H1 (cell line): ENCODE results near the gene POU2F2. TPM values are rescaled to one million over a fixed set of nuclear protein-coding genes. Genes with fewer than 3 reads are reported as not detected.
A peak's percentile ranks its signal among the peaks of the same experiment; 100 is the strongest.

Experiments used
- CTCF ChIA-PET: fragments of 300-600 bp; sonication (Branson Sonifier 250); formaldehyde crosslinking; loops from one replicate; lab custom pipeline; 2021; ENCODE audit not compliant: partially characterized antibody; lab: Charles Lee
- POLR2A ChIA-PET: fragments of 300-600 bp; sonication (Branson Sonifier 250); formaldehyde crosslinking; loops from one replicate; lab custom pipeline; 2021; ENCODE audit warnings: inconsistent platforms; ENCODE audit not compliant: partially characterized antibody; lab: Charles Lee
- DNase-seq, 2 experiments: peaks; one replicate each; pipeline versions ENCODE4 v3.0.0 to v3.0.0-alpha.2; 2010 to 2022; ENCODE audit warnings: low spot score in 2 of 2, low read depth in 1 of 2, mixed read lengths in 1 of 2
- FAIRE-seq: peaks from 2 replicates; lab custom pipeline; 2011; peaks lifted over from hg19 to GRCh38; lab: Jason Lieb, UNC
- H2AFZ ChIP-seq: 2 replicates; pipeline ENCODE4 v1.8.1; 2012; ENCODE audit warnings: low read length, inconsistent platforms
- H2AK5ac ChIP-seq: 2 replicates; pipeline ENCODE4 v1.6.1; 2013; ENCODE audit warnings: low read depth, low read length
- H2BK120ac ChIP-seq: replicated peaks from 2 replicates; pipeline ENCODE3; 2013; ENCODE audit warnings: low read depth, low read length, inconsistent platforms
- H2BK12ac ChIP-seq: 2 replicates; pipeline ENCODE4 v1.6.1; 2013; ENCODE audit warnings: low read depth, low read length
- H2BK15ac ChIP-seq: 2 replicates; pipeline ENCODE4 v1.6.1; 2013; ENCODE audit warnings: low read length
- H2BK20ac ChIP-seq: 2 replicates; pipeline ENCODE4 v1.6.1; 2013; ENCODE audit warnings: low read length
- H2BK5ac ChIP-seq: 2 replicates; pipeline ENCODE4 v1.6.1; 2013; ENCODE audit warnings: low read depth, low read length
- H3K14ac ChIP-seq: 2 replicates; pipeline ENCODE4 v1.6.1; 2013; ENCODE audit warnings: inconsistent platforms; ENCODE audit not compliant: insufficient read length
- H3K18ac ChIP-seq: 2 replicates; pipeline ENCODE4 v1.6.1; 2013; ENCODE audit warnings: low read length; ENCODE audit errors: extremely low read depth
- H3K23ac ChIP-seq: 2 replicates; pipeline ENCODE4 v1.6.1; 2013; ENCODE audit warnings: inconsistent platforms; ENCODE audit not compliant: insufficient read length
- H3K23me2 ChIP-seq: 2 replicates; pipeline ENCODE4 v1.6.1; 2013; ENCODE audit warnings: low read depth, low read length
- H3K27ac ChIP-seq: 2 replicates; pipeline ENCODE4 v1.6.1; 2011; ENCODE audit warnings: low read depth, low read length, inconsistent platforms
- H3K27me3 ChIP-seq, 4 experiments: replicated peaks in 1 of 4; 1 replicate in 1 of 4; 2 replicates in 3 of 4; pipeline versions ENCODE4 v1.6.1 to v1.8.1; 2011 to 2013; ENCODE audit warnings: low read length in 3 of 4, mild to moderate bottlenecking in 3 of 4, inconsistent platforms in 2 of 4, mixed read lengths in 2 of 4, moderate library complexity in 1 of 4; ENCODE audit not compliant: control insufficient read depth in 3 of 4, insufficient read depth in 3 of 4; ENCODE audit errors: extremely low read depth in 1 of 4
- H3K36me3 ChIP-seq, 4 experiments: 2 replicates each; pipeline versions ENCODE4 v1.6.1 to v1.8.1; 2011 to 2013; ENCODE audit warnings: mild to moderate bottlenecking in 4 of 4, low read length in 3 of 4, moderate library complexity in 2 of 4, control low read depth in 1 of 4, inconsistent platforms in 1 of 4; ENCODE audit not compliant: insufficient read depth in 4 of 4, control insufficient read depth in 2 of 4
- H3K4ac ChIP-seq: replicated peaks from 2 replicates; pipeline ENCODE3; 2013; ENCODE audit warnings: low read length, low read depth, mixed read lengths, inconsistent platforms; ENCODE audit not compliant: insufficient read length
- H3K4me1 ChIP-seq, 4 experiments: replicated peaks in 1 of 4; 1 replicate in 1 of 4; 2 replicates in 3 of 4; pipeline versions ENCODE4 v1.6.1 to v1.8.1; 2011 to 2013; ENCODE audit warnings: low read length in 3 of 4, inconsistent platforms in 2 of 4, mixed read lengths in 1 of 4; ENCODE audit not compliant: insufficient read depth in 4 of 4, control insufficient read depth in 3 of 4
- H3K4me2 ChIP-seq, 2 experiments: 2 replicates each; pipeline versions ENCODE4 v1.6.1 to v1.8.1; 2011 to 2013; ENCODE audit warnings: low read depth in 2 of 2, low read length in 2 of 2, control low read depth in 1 of 2, inconsistent platforms in 1 of 2, mild to moderate bottlenecking in 1 of 2; ENCODE audit not compliant: insufficient read depth in 1 of 2
- H3K4me3 ChIP-seq, 4 experiments: fragments of 200-600, 300-600 bp in 1 of 4; sonication (generic), shearing (Covaris generic), sonication (Bioruptor Twin) in 1 of 4; 2 replicates each; pipeline versions ENCODE4 v1.5.1 to v1.8.1; 2011 to 2016; ENCODE audit warnings: low read length in 4 of 4, low read depth in 3 of 4, control low read depth in 2 of 4, inconsistent platforms in 2 of 4, mild to moderate bottlenecking in 2 of 4, mixed read lengths in 1 of 4, moderate library complexity in 1 of 4; ENCODE audit not compliant: insufficient read depth in 2 of 4; ENCODE audit errors: extremely low read depth in 1 of 4
- H3K56ac ChIP-seq: replicated peaks from 2 replicates; pipeline ENCODE3; 2013; ENCODE audit warnings: low read depth, mild to moderate bottlenecking, mixed read lengths, low read length, inconsistent platforms; ENCODE audit not compliant: insufficient read length
- H3K79me1 ChIP-seq: 2 replicates; pipeline ENCODE4 v1.6.1; 2013; ENCODE audit warnings: low read depth, low read length, control low read depth
- H3K79me2 ChIP-seq, 2 experiments: 2 replicates each; pipeline versions ENCODE4 v1.6.1 to v1.8.1; 2012 to 2013; ENCODE audit warnings: low read length in 2 of 2, mild to moderate bottlenecking in 2 of 2, inconsistent platforms in 1 of 2; ENCODE audit not compliant: insufficient read depth in 2 of 2, control insufficient read depth in 1 of 2
- H3K9ac ChIP-seq, 4 experiments: replicated peaks in 1 of 4; 1 replicate in 1 of 4; 2 replicates in 3 of 4; pipeline versions ENCODE4 v1.6.1 to v1.8.1; 2011 to 2013; ENCODE audit warnings: low read depth in 3 of 4, low read length in 3 of 4, control low read depth in 2 of 4, mild to moderate bottlenecking in 2 of 4, moderate library complexity in 2 of 4, inconsistent platforms in 1 of 4; ENCODE audit errors: extremely low read depth in 1 of 4
- H3K9me3 ChIP-seq, 2 experiments: 2 replicates each; pipeline versions ENCODE4 v1.6.1 to v1.8.1; 2012 to 2013; ENCODE audit warnings: mild to moderate bottlenecking in 2 of 2, moderate library complexity in 2 of 2, control low read depth in 1 of 2, inconsistent platforms in 1 of 2, low read depth in 1 of 2, low read length in 1 of 2, mixed read lengths in 1 of 2; ENCODE audit not compliant: insufficient read depth in 2 of 2
- H4K20me1 ChIP-seq, 2 experiments: replicated peaks in 1 of 2; 2 replicates each; pipeline versions ENCODE3 to v1.8.1; 2011 to 2013; ENCODE audit warnings: inconsistent platforms in 2 of 2, low read length in 2 of 2, mild to moderate bottlenecking in 1 of 2; ENCODE audit not compliant: insufficient read depth in 2 of 2, control insufficient read depth in 1 of 2
- H4K5ac ChIP-seq: 2 replicates; pipeline ENCODE4 v1.6.1; 2013; ENCODE audit warnings: low read length, low read depth, mixed read lengths, inconsistent platforms; ENCODE audit not compliant: insufficient read length
- H4K8ac ChIP-seq: 2 replicates; pipeline ENCODE4 v1.8.0; 2013; ENCODE audit warnings: mild to moderate bottlenecking, moderate library complexity, low read length, inconsistent platforms; ENCODE audit not compliant: insufficient read depth; ENCODE audit errors: extremely low read depth
- H4K91ac ChIP-seq: replicated peaks from 2 replicates; pipeline ENCODE3; 2013; ENCODE audit warnings: low read length, mixed read lengths, inconsistent platforms; ENCODE audit not compliant: insufficient read length
- TAF7 ChIP-seq: optimal IDR thresholded peaks from 2 replicates; pipeline ENCODE3; 2011; ENCODE audit warnings: low read depth, mild to moderate bottlenecking, inconsistent platforms, low read length, moderate library complexity, borderline replicate concordance
- TBP ChIP-seq: IDR thresholded peaks from 2 replicates; pipeline ENCODE4 v1.6.1; 2011; ENCODE audit warnings: low read depth, low read length, improper control_type of control experiment
- WGBS, 2 experiments: shearing (Covaris generic) in 1 of 2; methylation state at CpG; one replicate each; pipeline versions ENCODE4 v1.1.6 to v1.1.7; 2013 to 2015; ENCODE audit warnings: low lambda C conversion rate in 2 of 2, mixed read lengths in 2 of 2, inconsistent platforms in 1 of 2, low coverage in 1 of 2, missing lambda C conversion rate in 1 of 2; ENCODE audit not compliant: insufficient replicate concordance in 2 of 2, insufficient coverage in 1 of 2, insufficient read length in 1 of 2; ENCODE audit errors: extremely low coverage in 1 of 2, missing lambda C conversion rate in 1 of 2; 5-methylcytosine and 5-hydroxymethylcytosine counted together
- polyA plus RNA-seq, 7 experiments: library from polyadenylated mRNA; depleted of rRNA in 3 of 7; stranded (reverse) in 5 of 7; unstranded in 2 of 7; fragments of >200 nt in 5 of 7; fragments of 200-250 nt in 2 of 7; gene quantifications; 1 replicate in 5 of 7; 2 replicates in 1 of 7; 4 replicates in 1 of 7; pipeline versions ENCODE4 v1.2.1 to v1.2.3, GENCODE V29; 2011 to 2013; ENCODE audit warnings: missing spikeins in 2 of 7, mixed read lengths in 2 of 7
- total RNA-seq: library from RNA; stranded (reverse); fragmentation: NEBNext Ultra II Directional; extraction: Animal tissue kit (Norgen Biotek cat#: 25700); gene quantifications from 2 replicates; pipeline ENCODE4 v1.2.1, GENCODE V29; 2021

The POU2F2 gene
- total and polyA plus RNA-seq, 2 of the 8 experiments (the other 6 are each of a cell fraction or from before 2014, with no cell fraction given), result 5.0 to 6.1 TPM

- H3K23me2 ChIP-seq, result peaks cover 9% of the 10 kb centered on the region; the same call in 1 of the 2 replicates
- no peak overlapping the region for H2BK5ac ChIP-seq
- no peaks in the 10 kb centered on the region for H3K9me3 ChIP-seq
- CTCF ChIA-PET, result interaction anchor here (0.6 to 3.8 kb wide), 15 partner anchors 10 to 1254 kb away, joined by 3 to 23 read pairs (median 4); partner anchors contain the start of gene POU2F2
- H2BK12ac ChIP-seq, result no peak overlapping the region
- H3K9ac ChIP-seq, result no peak overlapping the region
- no peak overlapping the region for H4K91ac ChIP-seq
- H2BK120ac ChIP-seq, result no peak overlapping the region
- no peak for DNase-seq
- H3K4me2 ChIP-seq, result peak overlapping the region; percentile 69 to 95; a peak in 3 of 4 replicates
- H2BK20ac ChIP-seq, result no peak overlapping the region
- no peak overlapping the region for H2AFZ ChIP-seq
- no peaks in the 10 kb centered on the region for H3K36me3 ChIP-seq
- WGBS, 2 experiments, result 36% methylated on average over 6 of the region's 6 CpGs; no CpG with 5 or more reads in 1 of the 2 experiments
- H3K27ac ChIP-seq, result no peak overlapping the region
- peaks cover 7 to 8% of the 10 kb centered on the region in 2 experiments for H4K20me1 ChIP-seq
- H4K8ac ChIP-seq, result no peak overlapping the region
- H3K4me3 ChIP-seq, result peak overlapping the region in 1 of 4 experiments; percentile 79; a peak in 2 of 8 replicates
- H3K79me1 ChIP-seq, result no peaks in the 10 kb centered on the region
- H3K79me2 ChIP-seq, result no peaks in the 10 kb centered on the region
- no peak overlapping the region for H3K4ac ChIP-seq
- POLR2A ChIA-PET, result interaction anchor here (0.7 to 2.3 kb wide), 11 partner anchors 8 to 40 kb away, joined by 3 to 8 read pairs (median 4); no protein-coding TSS in a partner anchor
- H3K56ac ChIP-seq, result no peak overlapping the region
- H3K14ac ChIP-seq, result no peak overlapping the region
- no peak overlapping the region for H2AK5ac ChIP-seq
- TF ChIP-seq TBP, result no peak
- no peak for TF ChIP-seq TAF7
- TF ChIP-seq, all 59 proteins: peak for 0
- FAIRE-seq, result no peak
- no peak overlapping the region for H2BK15ac ChIP-seq
- H3K23ac ChIP-seq, result no peak overlapping the region
- peaks cover 40 to 63% (median 54%) of the 10 kb centered on the region in 4 experiments for H3K27me3 ChIP-seq
- H4K5ac ChIP-seq, result no peak overlapping the region
- H3K4me1 ChIP-seq, result peaks cover 0 to 10% (median 7%) of the 10 kb centered on the region in 4 experiments; a peak in 5 of 7 replicates
- H3K18ac ChIP-seq, result no peak overlapping the region
These were observed 42.9 kb upstream of the POU2F2 start for GRCh38 chr19:42174958-42175734.
